HepG2 (cell line): ENCODE measurements around the gene CDC42EP1. TPM values are rescaled to one million over a fixed set of nuclear protein-coding genes. Genes with fewer than 3 reads are reported as not detected.

Source experiments
- BCL6 ChIP-seq: IDR thresholded peaks from 2 replicates; pipeline ENCODE4 v1.6.1; 2016; ENCODE audit warnings: missing genetic modification reagents, missing compliant biosample characterization
- EZH2 ChIP-seq: conservative IDR thresholded peaks from 2 replicates; pipeline ENCODE4 v1.6.1; 2012; ENCODE audit warnings: mild to moderate bottlenecking, low read depth, low read length, moderate library complexity
- FOXA3 ChIP-seq: IDR thresholded peaks from 2 replicates; pipeline ENCODE4 v1.6.1; 2016; ENCODE audit warnings: missing genetic modification reagents, missing compliant biosample characterization
- MED8 ChIP-seq: sonication (generic); formaldehyde crosslinking; IDR thresholded peaks from 2 replicates; pipeline ENCODE4 v1.8.1; 2023; ENCODE audit warnings: mild to moderate bottlenecking, missing genetic modification reagents; ENCODE audit not compliant: insufficient replicate concordance
- MEIS1 ChIP-seq: sonication (generic); formaldehyde crosslinking; IDR thresholded peaks from 2 replicates; pipeline ENCODE4 v1.9.0; 2021; ENCODE audit warnings: mild to moderate bottlenecking, missing genetic modification reagents, moderate library complexity, borderline replicate concordance
- MTF2 ChIP-seq: sonication (generic); formaldehyde crosslinking; IDR thresholded peaks from 2 replicates; pipeline ENCODE4 v1.5.0; 2020; ENCODE audit warnings: missing genetic modification reagents, borderline replicate concordance
- PHF8 ChIP-seq: sonication (generic); formaldehyde crosslinking; IDR thresholded peaks from 2 replicates; pipeline ENCODE4 v1.5.0; 2020; ENCODE audit warnings: missing genetic modification reagents
- PRDM15 ChIP-seq: sonication (generic); formaldehyde crosslinking; IDR thresholded peaks from 2 replicates; pipeline ENCODE4 v1.4.0; 2020; ENCODE audit warnings: missing genetic modification reagents
- RFX3 ChIP-seq: IDR thresholded peaks from 2 replicates; pipeline ENCODE4 v1.6.1; 2016; ENCODE audit warnings: missing biosample characterization, missing genetic modification reagents
- SIN3B ChIP-seq: fragments of 150-350 bp; IDR thresholded peaks from 2 replicates; pipeline ENCODE4 v1.6.1; 2014; ENCODE audit warnings: low read length
- STAT5B ChIP-seq: sonication (generic); formaldehyde crosslinking; IDR thresholded peaks from 2 replicates; pipeline ENCODE4 v1.4.0; 2020; ENCODE audit warnings: missing genetic modification reagents
- TBP ChIP-seq: sonication (generic); formaldehyde crosslinking; IDR thresholded peaks from 2 replicates; pipeline ENCODE4 v1.5.0; 2020; ENCODE audit warnings: missing genetic modification reagents
- XRCC5 ChIP-seq: fragments of 200-400 bp; formaldehyde crosslinking; optimal IDR thresholded peaks from 2 replicates; pipeline ENCODE3; 2017; ENCODE audit warnings: mild to moderate bottlenecking, low read length
- ZFP62 ChIP-seq: sonication (generic); formaldehyde crosslinking; IDR thresholded peaks from 2 replicates; pipeline ENCODE4 v1.4.0; 2020; ENCODE audit warnings: missing genetic modification reagents
- ZKSCAN1 ChIP-seq: fragments of 150-350 bp; IDR thresholded peaks from 2 replicates; pipeline ENCODE4 v1.6.1; 2014; ENCODE audit warnings: low read length
- ZNF235 ChIP-seq: sonication (generic); formaldehyde crosslinking; IDR thresholded peaks from 2 replicates; pipeline ENCODE4 v1.8.1; 2023; ENCODE audit warnings: mild to moderate bottlenecking, missing genetic modification reagents, borderline replicate concordance
- ZNF260 ChIP-seq: sonication (generic); formaldehyde crosslinking; IDR thresholded peaks from 2 replicates; pipeline ENCODE4 v1.4.0; 2020; ENCODE audit warnings: missing genetic modification reagents, low read depth, mild to moderate bottlenecking, borderline replicate concordance
- ZNF383 ChIP-seq: sonication (generic); formaldehyde crosslinking; IDR thresholded peaks from 2 replicates; pipeline ENCODE4 v1.4.0; 2020; ENCODE audit warnings: missing genetic modification reagents, mild to moderate bottlenecking, borderline replicate concordance
- ZNF720 ChIP-seq: sonication (generic); formaldehyde crosslinking; IDR thresholded peaks from 2 replicates; pipeline ENCODE4 v1.4.0; 2020; ENCODE audit warnings: missing genetic modification reagents
- ZSCAN31 ChIP-seq: sonication (generic); formaldehyde crosslinking; IDR thresholded peaks from 2 replicates; pipeline ENCODE4 v1.5.0; 2020; ENCODE audit warnings: low read depth, mild to moderate bottlenecking, missing genetic modification reagents
- ZZZ3 ChIP-seq: sonication (generic); formaldehyde crosslinking; IDR thresholded peaks from 2 replicates; pipeline ENCODE4 v1.4.0; 2020; ENCODE audit warnings: missing genetic modification reagents, mild to moderate bottlenecking, borderline replicate concordance
- polyA plus RNA-seq, 8 experiments: library from polyadenylated mRNA; depleted of rRNA in 3 of 8; stranded (reverse) in 7 of 8; unstranded in 1 of 8; fragments of >200 nt; fragmentation: Illumina TruSeq in 4 of 8; extraction: Trizol in 4 of 8; gene quantifications; 2 replicates each; pipeline versions ENCODE4 v1.2.1 to v1.2.3, GENCODE V29; 2011 to 2016; ENCODE audit warnings: low read depth in 4 of 8, missing spikeins in 1 of 8, mixed read lengths in 1 of 8; ENCODE audit not compliant: insufficient read depth in 1 of 8
- total RNA-seq, 5 experiments: library from RNA; depleted of rRNA; stranded (reverse); fragments of >200 nt; fragmentation: Illumina TruSeq; extraction: Trizol; gene quantifications; 2 replicates each; pipeline ENCODE4 v1.2.3, GENCODE V29; 2016; ENCODE audit warnings: low read depth in 1 of 5
- TF ChIP-seq, protein P1 (sequence below): sonication (generic); IDR thresholded peaks from 2 replicates; pipeline ENCODE4 v1.6.1; 2016; ENCODE audit warnings: low read depth, borderline replicate concordance
- TF ChIP-seq, protein P2 (sequence below): sonication (generic); formaldehyde crosslinking; IDR thresholded peaks from 2 replicates; pipeline ENCODE4 v1.8.1; 2022; ENCODE audit warnings: low read depth, mild to moderate bottlenecking, missing genetic modification reagents

Gene CDC42EP1
- total and polyA plus RNA-seq, 2 of the 13 experiments (the other 11 are each of a cell fraction or from before 2014, with no cell fraction given), result 17.1 to 29.5 TPM

DNA sequence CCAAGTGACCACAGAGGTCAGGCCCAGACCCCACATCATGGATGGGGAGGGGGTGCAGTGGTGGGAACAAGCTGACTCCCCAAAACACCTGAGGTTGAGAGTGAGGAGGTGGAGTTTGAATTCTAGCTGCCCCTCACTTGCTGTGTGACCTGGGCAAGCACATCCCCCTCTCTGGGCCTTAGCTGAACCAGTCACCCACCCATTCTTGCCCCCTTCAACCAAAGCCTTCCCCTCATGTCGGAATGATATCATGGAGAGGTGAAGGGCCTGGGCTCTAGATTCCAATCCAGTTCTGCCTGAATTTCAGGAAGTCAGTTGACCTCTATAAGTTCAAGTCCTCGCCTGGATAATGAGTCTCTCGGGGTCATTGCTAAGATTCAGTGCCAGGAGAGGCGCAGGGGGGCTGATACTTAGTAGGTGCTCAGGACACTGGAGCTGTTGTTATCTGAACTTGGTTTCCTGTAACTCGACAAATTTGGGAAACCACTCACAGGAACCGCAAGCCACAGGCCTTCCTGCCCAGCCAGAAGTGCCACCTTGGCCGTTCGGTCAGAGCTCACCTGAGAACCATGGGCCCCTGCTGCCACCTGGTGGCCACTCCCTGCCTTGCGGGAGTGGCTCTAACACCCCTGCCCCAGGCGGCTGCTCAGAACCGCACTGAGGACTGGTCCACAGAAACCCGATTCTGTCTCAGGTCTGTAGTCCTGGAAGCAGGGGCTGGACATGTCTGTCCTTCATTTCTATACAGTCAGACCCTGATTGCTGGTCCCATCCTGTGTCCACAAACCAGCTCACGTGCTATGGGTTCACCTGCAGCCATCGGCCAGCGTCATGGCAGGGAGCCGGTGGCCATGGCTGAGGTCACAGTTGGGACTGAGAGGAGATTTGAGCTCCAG is 6.9 kb downstream of the CDC42EP1 start (continued):
- TF ChIP-seq, protein P1, sequence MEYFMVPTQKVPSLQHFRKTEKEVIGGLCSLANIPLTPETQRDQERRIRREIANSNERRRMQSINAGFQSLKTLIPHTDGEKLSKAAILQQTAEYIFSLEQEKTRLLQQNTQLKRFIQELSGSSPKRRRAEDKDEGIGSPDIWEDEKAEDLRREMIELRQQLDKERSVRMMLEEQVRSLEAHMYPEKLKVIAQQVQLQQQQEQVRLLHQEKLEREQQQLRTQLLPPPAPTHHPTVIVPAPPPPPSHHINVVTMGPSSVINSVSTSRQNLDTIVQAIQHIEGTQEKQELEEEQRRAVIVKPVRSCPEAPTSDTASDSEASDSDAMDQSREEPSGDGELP, result no peak
- TF ChIP-seq TBP, result no peak
- no peak for TF ChIP-seq SIN3B
- no peak for TF ChIP-seq PRDM15 (CRISPR knock-in tag)
- peak; percentile 22; the same call in 1 of the 2 replicates for TF ChIP-seq PHF8 (CRISPR knock-in tag)
- TF ChIP-seq ZNF235, result no peak
- TF ChIP-seq EZH2, result no peak
- TF ChIP-seq STAT5B (CRISPR knock-in tag), result no peak
- TF ChIP-seq BCL6 (CRISPR knock-in tag), result no peak; the same call in 1 of the 2 replicates
- no peak for TF ChIP-seq RFX3 (CRISPR knock-in tag)
- TF ChIP-seq MEIS1, result no peak
- TF ChIP-seq ZFP62, result no peak
- TF ChIP-seq FOXA3, result no peak
- no peak for TF ChIP-seq ZNF720 (CRISPR knock-in tag)
- TF ChIP-seq, protein P2, sequence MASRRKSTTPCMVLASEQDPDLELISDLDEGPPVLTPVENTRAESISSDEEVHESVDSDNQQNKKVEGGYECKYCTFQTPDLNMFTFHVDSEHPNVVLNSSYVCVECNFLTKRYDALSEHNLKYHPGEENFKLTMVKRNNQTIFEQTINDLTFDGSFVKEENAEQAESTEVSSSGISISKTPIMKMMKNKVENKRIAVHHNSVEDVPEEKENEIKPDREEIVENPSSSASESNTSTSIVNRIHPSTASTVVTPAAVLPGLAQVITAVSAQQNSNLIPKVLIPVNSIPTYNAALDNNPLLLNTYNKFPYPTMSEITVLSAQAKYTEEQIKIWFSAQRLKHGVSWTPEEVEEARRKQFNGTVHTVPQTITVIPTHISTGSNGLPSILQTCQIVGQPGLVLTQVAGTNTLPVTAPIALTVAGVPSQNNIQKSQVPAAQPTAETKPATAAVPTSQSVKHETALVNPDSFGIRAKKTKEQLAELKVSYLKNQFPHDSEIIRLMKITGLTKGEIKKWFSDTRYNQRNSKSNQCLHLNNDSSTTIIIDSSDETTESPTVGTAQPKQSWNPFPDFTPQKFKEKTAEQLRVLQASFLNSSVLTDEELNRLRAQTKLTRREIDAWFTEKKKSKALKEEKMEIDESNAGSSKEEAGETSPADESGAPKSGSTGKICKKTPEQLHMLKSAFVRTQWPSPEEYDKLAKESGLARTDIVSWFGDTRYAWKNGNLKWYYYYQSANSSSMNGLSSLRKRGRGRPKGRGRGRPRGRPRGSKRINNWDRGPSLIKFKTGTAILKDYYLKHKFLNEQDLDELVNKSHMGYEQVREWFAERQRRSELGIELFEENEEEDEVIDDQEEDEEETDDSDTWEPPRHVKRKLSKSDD (CRISPR knock-in tag), result no peak
- TF ChIP-seq ZNF260, result no peak
- TF ChIP-seq ZSCAN31 (CRISPR knock-in tag), result no peak
- TF ChIP-seq XRCC5, result peak; percentile 70
- TF ChIP-seq MED8 (CRISPR knock-in tag), result no peak
- no peak for TF ChIP-seq ZZZ3
- no peak for TF ChIP-seq ZKSCAN1
- TF ChIP-seq MTF2 (CRISPR knock-in tag), result no peak
- TF ChIP-seq ZNF383 (CRISPR knock-in tag), result no peak
